Right renal pelvis (tissue), 4 donors: Measurements from ENCODE around the gene MCRIP1. TPM values are rescaled to one million over a fixed set of nuclear protein-coding genes. Genes with fewer than 3 reads are reported as not detected.
A peak's percentile ranks its signal among the peaks of the same experiment; 100 is the strongest.

ENCODE experiments used
- DNase-seq, 4 donors: peaks; one replicate each; pipeline ENCODE4 v3.0.0-alpha.2; 2013; ENCODE audit warnings: low read depth in 4 of 4, low spot score in 3 of 4, missing footprints in 1 of 4
- polyA plus RNA-seq, 4 donors: library from polyadenylated mRNA; unstranded; fragments of 120-200 nt; gene quantifications; one replicate each; pipeline ENCODE4 v1.2.1, GENCODE V29; 2013; ENCODE audit not compliant: insufficient read length in 4 of 4

MCRIP1 gene
- 100 to 1,000 TPM in 1 of 4 donors, 10 to 100 TPM in 3; 75.3 to 135 (median 90.1) TPM for polyA plus RNA-seq

- DNase-seq: peak; percentile 84 to 88 (median 87)
Measured at GRCh38 chr17:81833160-81833920, at the start of gene MCRIP1. MCRIP1 (minus strand) TSS chr17:81833291; CDS start chr17:81824506, 8,785 bp downstream.

- DNase-seq: no peak
Measured at GRCh38 chr17:81879121-81879520, 46.0 kb upstream of the MCRIP1 start.

- DNase-seq: no peak
Measured at GRCh38 chr17:81878294-81878693, 45.2 kb upstream of the MCRIP1 start.

GRCh38 chr17:81877569-81877968 is 44.5 kb upstream of the MCRIP1 start:
- no peak for DNase-seq

- DNase-seq: peak in 3 of 4 donors; percentile 77 to 81 (median 78)
Measured at GRCh38 chr17:81871387-81872230, 38.5 kb upstream of the MCRIP1 start.

GRCh38 chr17:81870981-81871386 is 37.9 kb upstream of the MCRIP1 start, which contains the start of gene ARHGDIA:
ARHGDIA (minus strand) TSS chr17:81871337; CDS start chr17:81869930, 1,407 bp downstream.
- no peak for DNase-seq

- DNase-seq: no peak
Measured at GRCh38 chr17:81870131-81870980, 37.3 kb upstream of the MCRIP1 start.

GRCh38 chr17:81869221-81870130 is 36.4 kb upstream of the MCRIP1 start:
- no peak for DNase-seq

- no peak for DNase-seq
Measured at GRCh38 chr17:81868674-81869220, 35.7 kb upstream of the MCRIP1 start.

- no peak for DNase-seq
Measured at GRCh38 chr17:81867991-81868673, 35.0 kb upstream of the MCRIP1 start.

- no peak for DNase-seq
Measured at GRCh38 chr17:81867170-81867990, 34.3 kb upstream of the MCRIP1 start.

- DNase-seq: no peak
Measured at GRCh38 chr17:81866440-81867169, 33.5 kb upstream of the MCRIP1 start.

GRCh38 chr17:81865733-81866439 is 32.8 kb upstream of the MCRIP1 start:
- no peak for DNase-seq

- no peak for DNase-seq
Measured at GRCh38 chr17:81865358-81865732, 32.3 kb upstream of the MCRIP1 start.

GRCh38 chr17:81863833-81864768 is 31.0 kb upstream of the MCRIP1 start:
- no peak for DNase-seq
